HepG2 (cell line): Measurements from ENCODE around the gene CMTM2. TPM values are rescaled to one million over a fixed set of nuclear protein-coding genes. Genes with fewer than 3 reads are reported as not detected.

Source experiments
- NFYC ChIP-seq: IDR thresholded peaks from 2 replicates; pipeline ENCODE4 v1.6.1; 2016; ENCODE audit warnings: missing genetic modification reagents, missing compliant biosample characterization
- TIGD3 ChIP-seq: sonication (generic); formaldehyde crosslinking; IDR thresholded peaks from 2 replicates; pipeline ENCODE4 v1.5.1; 2020; ENCODE audit warnings: mild to moderate bottlenecking, missing genetic modification reagents, borderline replicate concordance
- ZBTB37 ChIP-seq: sonication (generic); formaldehyde crosslinking; IDR thresholded peaks from 2 replicates; pipeline ENCODE4 v1.4.0; 2020; ENCODE audit warnings: mild to moderate bottlenecking, missing genetic modification reagents
- ZNF124 ChIP-seq: sonication (generic); formaldehyde crosslinking; IDR thresholded peaks from 2 replicates; pipeline ENCODE4 v1.4.0; 2020; ENCODE audit warnings: missing genetic modification reagents
- ZNF136 ChIP-seq: sonication (generic); formaldehyde crosslinking; IDR thresholded peaks from 2 replicates; pipeline ENCODE4 v1.8.1; 2022; ENCODE audit warnings: low read depth, mild to moderate bottlenecking, moderate library complexity, missing genetic modification reagents
- polyA plus RNA-seq, 8 experiments: library from polyadenylated mRNA; depleted of rRNA in 3 of 8; stranded (reverse) in 7 of 8; unstranded in 1 of 8; fragments of >200 nt; fragmentation: Illumina TruSeq in 4 of 8; extraction: Trizol in 4 of 8; gene quantifications; 2 replicates each; pipeline versions ENCODE4 v1.2.1 to v1.2.3, GENCODE V29; 2011 to 2016; ENCODE audit warnings: low read depth in 4 of 8, missing spikeins in 1 of 8, mixed read lengths in 1 of 8; ENCODE audit not compliant: insufficient read depth in 1 of 8
- total RNA-seq, 5 experiments: library from RNA; depleted of rRNA; stranded (reverse); fragments of >200 nt; fragmentation: Illumina TruSeq; extraction: Trizol; gene quantifications; 2 replicates each; pipeline ENCODE4 v1.2.3, GENCODE V29; 2016; ENCODE audit warnings: low read depth in 1 of 5
- TF ChIP-seq, protein P1 (sequence below): IDR thresholded peaks from 2 replicates; pipeline ENCODE4 v1.6.1; 2016; ENCODE audit warnings: missing biosample characterization, missing genetic modification reagents, low read depth
- TF ChIP-seq, protein P2 (sequence below): sonication (generic); formaldehyde crosslinking; IDR thresholded peaks from 2 replicates; pipeline ENCODE4 v1.4.0; 2020; ENCODE audit warnings: missing genetic modification reagents

Gene CMTM2
- total and polyA plus RNA-seq, 2 of the 13 experiments (the other 11 are each of a cell fraction or from before 2014, with no cell fraction given): not detected

DNA sequence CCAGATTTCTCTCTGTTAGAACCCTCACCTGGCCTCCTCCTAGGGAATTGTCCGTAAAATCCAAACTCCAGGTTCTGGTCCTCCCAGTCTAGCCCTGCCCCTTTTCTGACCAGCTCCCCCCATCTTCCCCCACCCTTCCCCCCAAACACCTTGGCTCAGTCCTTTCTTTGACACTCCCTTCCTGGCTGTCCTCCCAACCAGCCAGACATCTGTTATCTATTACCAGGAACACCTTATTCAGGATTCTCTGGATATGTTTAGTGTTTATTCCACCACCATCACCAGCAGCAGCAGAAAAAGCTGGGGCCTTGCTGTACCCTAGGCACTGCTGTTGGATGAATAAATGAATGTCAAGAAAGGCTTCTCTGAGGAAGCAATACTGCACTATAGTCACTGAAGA is 21.2 kb downstream of the CMTM2 start (continued):
- TF ChIP-seq ZBTB37 (CRISPR knock-in tag) (no peak), ZNF136 (CRISPR knock-in tag) (no peak), NFYC (CRISPR knock-in tag) (no peak), TIGD3 (CRISPR knock-in tag) (no peak), ZNF124 (CRISPR knock-in tag) (no peak)
- TF ChIP-seq, protein P1, sequence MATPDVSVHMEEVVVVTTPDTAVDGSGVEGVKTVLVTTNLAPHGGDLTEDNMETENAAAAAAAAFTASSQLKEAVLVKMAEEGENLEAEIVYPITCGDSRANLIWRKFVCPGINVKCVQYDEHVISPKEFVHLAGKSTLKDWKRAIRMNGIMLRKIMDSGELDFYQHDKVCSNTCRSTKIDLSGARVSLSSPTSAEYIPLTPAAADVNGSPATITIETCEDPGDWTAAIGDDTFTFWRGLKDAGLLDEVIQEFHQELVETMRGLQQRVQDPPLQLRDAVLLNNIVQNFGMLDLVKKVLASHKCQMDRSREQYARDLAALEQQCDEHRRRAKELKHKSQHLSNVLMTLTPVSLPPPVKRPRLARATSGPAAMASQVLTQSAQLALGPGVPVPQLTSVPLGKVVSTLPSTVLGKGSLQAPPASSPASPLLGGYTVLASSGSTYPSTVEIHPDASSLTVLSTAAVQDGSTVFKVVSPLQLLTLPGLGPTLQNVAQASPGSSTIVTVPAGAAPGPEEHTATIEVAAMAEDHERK: no peak
- TF ChIP-seq, protein P2, sequence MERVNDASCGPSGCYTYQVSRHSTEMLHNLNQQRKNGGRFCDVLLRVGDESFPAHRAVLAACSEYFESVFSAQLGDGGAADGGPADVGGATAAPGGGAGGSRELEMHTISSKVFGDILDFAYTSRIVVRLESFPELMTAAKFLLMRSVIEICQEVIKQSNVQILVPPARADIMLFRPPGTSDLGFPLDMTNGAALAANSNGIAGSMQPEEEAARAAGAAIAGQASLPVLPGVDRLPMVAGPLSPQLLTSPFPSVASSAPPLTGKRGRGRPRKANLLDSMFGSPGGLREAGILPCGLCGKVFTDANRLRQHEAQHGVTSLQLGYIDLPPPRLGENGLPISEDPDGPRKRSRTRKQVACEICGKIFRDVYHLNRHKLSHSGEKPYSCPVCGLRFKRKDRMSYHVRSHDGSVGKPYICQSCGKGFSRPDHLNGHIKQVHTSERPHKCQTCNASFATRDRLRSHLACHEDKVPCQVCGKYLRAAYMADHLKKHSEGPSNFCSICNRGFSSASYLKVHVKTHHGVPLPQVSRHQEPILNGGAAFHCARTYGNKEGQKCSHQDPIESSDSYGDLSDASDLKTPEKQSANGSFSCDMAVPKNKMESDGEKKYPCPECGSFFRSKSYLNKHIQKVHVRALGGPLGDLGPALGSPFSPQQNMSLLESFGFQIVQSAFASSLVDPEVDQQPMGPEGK (CRISPR knock-in tag): no peak
